Measurements from ENCODE around the gene PDP2.

The PDP2 gene

GRCh38 chr16:66918355-66918754, 38.0 kb downstream of the PDP2 start:
- DNase-seq = no peak

- DNase-seq = no peak
These were observed 38.7 kb downstream of the PDP2 start, which contains the start of gene CDH16 for GRCh38 chr16:66918803-66919568. Gene CDH16 (minus strand): TSS chr16:66918885. CDS start chr16:66918065, 820 bp downstream.

- no peak for DNase-seq
These were observed 39.4 kb downstream of the PDP2 start for GRCh38 chr16:66919569-66920298.

- no peak for DNase-seq
These were observed 39.9 kb downstream of the PDP2 start for GRCh38 chr16:66920299-66920590.

GRCh38 chr16:66920924-66921680, 40.8 kb downstream of the PDP2 start:
- DNase-seq = no peak

- no peak for DNase-seq
These were observed 41.6 kb downstream of the PDP2 start for GRCh38 chr16:66921729-66922450.

GRCh38 chr16:66923247-66923731, 43.0 kb downstream of the PDP2 start:
- peak in 5 of 58 donors; percentile 8 to 59 (median 19) for DNase-seq

- no peak for DNase-seq
These were observed 43.6 kb downstream of the PDP2 start for GRCh38 chr16:66923866-66924265.

GRCh38 chr16:66924527-66925321, 44.4 kb downstream of the PDP2 start:
- DNase-seq = peak in 1 of 58 donors; percentile 70

- peak in 7 of 58 donors; percentile 10 to 70 (median 20) for DNase-seq
These were observed 45.1 kb downstream of the PDP2 start, which contains the start of gene RRAD for GRCh38 chr16:66925322-66925840. Gene RRAD (minus strand): TSS chr16:66925535. CDS start chr16:66925179, 356 bp downstream.

GRCh38 chr16:66926171-66926947, 46.0 kb downstream of the PDP2 start:
- peak in 31 of 58 donors; percentile 6 to 59 (median 32) for DNase-seq

- peak in 1 of 58 donors; percentile 49 for DNase-seq
These were observed 46.7 kb downstream of the PDP2 start for GRCh38 chr16:66926961-66927436.

GRCh38 chr16:66927918-66928649, 47.8 kb downstream of the PDP2 start:
- peak in 3 of 58 donors; percentile 21 to 50 (median 47) for DNase-seq

- DNase-seq = peak in 2 of 58 donors; percentile 12 to 26
These were observed 48.5 kb downstream of the PDP2 start for GRCh38 chr16:66928702-66929388.

GRCh38 chr16:66930189-66930588, 49.9 kb downstream of the PDP2 start:
- DNase-seq = no peak

- DNase-seq = no peak
These were observed 51.4 kb downstream of the PDP2 start for GRCh38 chr16:66931665-66932064.

GRCh38 chr16:66932076-66932475, 51.8 kb downstream of the PDP2 start:
- DNase-seq = no peak
